H1 (cell line): ENCODE data around the gene PTGDS. TPM values are rescaled to one million over a fixed set of nuclear protein-coding genes. Genes with fewer than 3 reads are reported as not detected.

Experiments used
- CTCF ChIA-PET: fragments of 300-600 bp; sonication (Branson Sonifier 250); formaldehyde crosslinking; loops from one replicate; lab custom pipeline; 2021; ENCODE audit not compliant: partially characterized antibody; lab: Charles Lee
- POLR2A ChIA-PET: fragments of 300-600 bp; sonication (Branson Sonifier 250); formaldehyde crosslinking; loops from one replicate; lab custom pipeline; 2021; ENCODE audit warnings: inconsistent platforms; ENCODE audit not compliant: partially characterized antibody; lab: Charles Lee
- DNase-seq, 2 experiments: peaks; one replicate each; pipeline versions ENCODE4 v3.0.0 to v3.0.0-alpha.2; 2010 to 2022; ENCODE audit warnings: low spot score in 2 of 2, low read depth in 1 of 2, mixed read lengths in 1 of 2
- FAIRE-seq: peaks from 2 replicates; lab custom pipeline; 2011; peaks lifted over from hg19 to GRCh38; lab: Jason Lieb, UNC
- H2AFZ ChIP-seq: 2 replicates; pipeline ENCODE4 v1.8.1; 2012; ENCODE audit warnings: low read length, inconsistent platforms
- H2AK5ac ChIP-seq: 2 replicates; pipeline ENCODE4 v1.6.1; 2013; ENCODE audit warnings: low read depth, low read length
- H2BK120ac ChIP-seq: replicated peaks from 2 replicates; pipeline ENCODE3; 2013; ENCODE audit warnings: low read depth, low read length, inconsistent platforms
- H2BK12ac ChIP-seq: 2 replicates; pipeline ENCODE4 v1.6.1; 2013; ENCODE audit warnings: low read depth, low read length
- H2BK15ac ChIP-seq: 2 replicates; pipeline ENCODE4 v1.6.1; 2013; ENCODE audit warnings: low read length
- H2BK20ac ChIP-seq: 2 replicates; pipeline ENCODE4 v1.6.1; 2013; ENCODE audit warnings: low read length
- H2BK5ac ChIP-seq: 2 replicates; pipeline ENCODE4 v1.6.1; 2013; ENCODE audit warnings: low read depth, low read length
- H3K14ac ChIP-seq: 2 replicates; pipeline ENCODE4 v1.6.1; 2013; ENCODE audit warnings: inconsistent platforms; ENCODE audit not compliant: insufficient read length
- H3K18ac ChIP-seq: 2 replicates; pipeline ENCODE4 v1.6.1; 2013; ENCODE audit warnings: low read length; ENCODE audit errors: extremely low read depth
- H3K23ac ChIP-seq: 2 replicates; pipeline ENCODE4 v1.6.1; 2013; ENCODE audit warnings: inconsistent platforms; ENCODE audit not compliant: insufficient read length
- H3K23me2 ChIP-seq: 2 replicates; pipeline ENCODE4 v1.6.1; 2013; ENCODE audit warnings: low read depth, low read length
- H3K27ac ChIP-seq: 2 replicates; pipeline ENCODE4 v1.6.1; 2011; ENCODE audit warnings: low read depth, low read length, inconsistent platforms
- H3K27me3 ChIP-seq, 4 experiments: replicated peaks in 1 of 4; 1 replicate in 1 of 4; 2 replicates in 3 of 4; pipeline versions ENCODE4 v1.6.1 to v1.8.1; 2011 to 2013; ENCODE audit warnings: low read length in 3 of 4, mild to moderate bottlenecking in 3 of 4, inconsistent platforms in 2 of 4, mixed read lengths in 2 of 4, moderate library complexity in 1 of 4; ENCODE audit not compliant: control insufficient read depth in 3 of 4, insufficient read depth in 3 of 4; ENCODE audit errors: extremely low read depth in 1 of 4
- H3K36me3 ChIP-seq, 4 experiments: 2 replicates each; pipeline versions ENCODE4 v1.6.1 to v1.8.1; 2011 to 2013; ENCODE audit warnings: mild to moderate bottlenecking in 4 of 4, low read length in 3 of 4, moderate library complexity in 2 of 4, control low read depth in 1 of 4, inconsistent platforms in 1 of 4; ENCODE audit not compliant: insufficient read depth in 4 of 4, control insufficient read depth in 2 of 4
- H3K4ac ChIP-seq: replicated peaks from 2 replicates; pipeline ENCODE3; 2013; ENCODE audit warnings: low read length, low read depth, mixed read lengths, inconsistent platforms; ENCODE audit not compliant: insufficient read length
- H3K4me1 ChIP-seq, 4 experiments: replicated peaks in 1 of 4; 1 replicate in 1 of 4; 2 replicates in 3 of 4; pipeline versions ENCODE4 v1.6.1 to v1.8.1; 2011 to 2013; ENCODE audit warnings: low read length in 3 of 4, inconsistent platforms in 2 of 4, mixed read lengths in 1 of 4; ENCODE audit not compliant: insufficient read depth in 4 of 4, control insufficient read depth in 3 of 4
- H3K4me2 ChIP-seq, 2 experiments: 2 replicates each; pipeline versions ENCODE4 v1.6.1 to v1.8.1; 2011 to 2013; ENCODE audit warnings: low read depth in 2 of 2, low read length in 2 of 2, control low read depth in 1 of 2, inconsistent platforms in 1 of 2, mild to moderate bottlenecking in 1 of 2; ENCODE audit not compliant: insufficient read depth in 1 of 2
- H3K4me3 ChIP-seq, 4 experiments: fragments of 200-600, 300-600 bp in 1 of 4; sonication (generic), shearing (Covaris generic), sonication (Bioruptor Twin) in 1 of 4; 2 replicates each; pipeline versions ENCODE4 v1.5.1 to v1.8.1; 2011 to 2016; ENCODE audit warnings: low read length in 4 of 4, low read depth in 3 of 4, control low read depth in 2 of 4, inconsistent platforms in 2 of 4, mild to moderate bottlenecking in 2 of 4, mixed read lengths in 1 of 4, moderate library complexity in 1 of 4; ENCODE audit not compliant: insufficient read depth in 2 of 4; ENCODE audit errors: extremely low read depth in 1 of 4
- H3K56ac ChIP-seq: replicated peaks from 2 replicates; pipeline ENCODE3; 2013; ENCODE audit warnings: low read depth, mild to moderate bottlenecking, mixed read lengths, low read length, inconsistent platforms; ENCODE audit not compliant: insufficient read length
- H3K79me1 ChIP-seq: 2 replicates; pipeline ENCODE4 v1.6.1; 2013; ENCODE audit warnings: low read depth, low read length, control low read depth
- H3K79me2 ChIP-seq, 2 experiments: 2 replicates each; pipeline versions ENCODE4 v1.6.1 to v1.8.1; 2012 to 2013; ENCODE audit warnings: low read length in 2 of 2, mild to moderate bottlenecking in 2 of 2, inconsistent platforms in 1 of 2; ENCODE audit not compliant: insufficient read depth in 2 of 2, control insufficient read depth in 1 of 2
- H3K9ac ChIP-seq, 4 experiments: replicated peaks in 1 of 4; 1 replicate in 1 of 4; 2 replicates in 3 of 4; pipeline versions ENCODE4 v1.6.1 to v1.8.1; 2011 to 2013; ENCODE audit warnings: low read depth in 3 of 4, low read length in 3 of 4, control low read depth in 2 of 4, mild to moderate bottlenecking in 2 of 4, moderate library complexity in 2 of 4, inconsistent platforms in 1 of 4; ENCODE audit errors: extremely low read depth in 1 of 4
- H3K9me3 ChIP-seq, 2 experiments: 2 replicates each; pipeline versions ENCODE4 v1.6.1 to v1.8.1; 2012 to 2013; ENCODE audit warnings: mild to moderate bottlenecking in 2 of 2, moderate library complexity in 2 of 2, control low read depth in 1 of 2, inconsistent platforms in 1 of 2, low read depth in 1 of 2, low read length in 1 of 2, mixed read lengths in 1 of 2; ENCODE audit not compliant: insufficient read depth in 2 of 2
- H4K20me1 ChIP-seq, 2 experiments: replicated peaks in 1 of 2; 2 replicates each; pipeline versions ENCODE3 to v1.8.1; 2011 to 2013; ENCODE audit warnings: inconsistent platforms in 2 of 2, low read length in 2 of 2, mild to moderate bottlenecking in 1 of 2; ENCODE audit not compliant: insufficient read depth in 2 of 2, control insufficient read depth in 1 of 2
- H4K5ac ChIP-seq: 2 replicates; pipeline ENCODE4 v1.6.1; 2013; ENCODE audit warnings: low read length, low read depth, mixed read lengths, inconsistent platforms; ENCODE audit not compliant: insufficient read length
- H4K8ac ChIP-seq: 2 replicates; pipeline ENCODE4 v1.8.0; 2013; ENCODE audit warnings: mild to moderate bottlenecking, moderate library complexity, low read length, inconsistent platforms; ENCODE audit not compliant: insufficient read depth; ENCODE audit errors: extremely low read depth
- H4K91ac ChIP-seq: replicated peaks from 2 replicates; pipeline ENCODE3; 2013; ENCODE audit warnings: low read length, mixed read lengths, inconsistent platforms; ENCODE audit not compliant: insufficient read length
- ASH2L ChIP-seq: fragments of 200-600, 300-600 bp; sonication (generic); IDR thresholded peaks from one replicate; pipeline ENCODE4 v1.7.1; 2017; ENCODE audit warnings: low read length
- CBX5 ChIP-seq: fragments of 300-800, 300-1000 bp; sonication (generic); IDR thresholded peaks from 2 replicates; pipeline ENCODE4 v1.7.1; 2016; ENCODE audit warnings: antibody characterized with exemption, low read length, low read depth
- CBX8 ChIP-seq: fragments of 300-800, 300-1000 bp; sonication (generic); IDR thresholded peaks from 2 replicates; pipeline ENCODE4 v1.7.1; 2016; ENCODE audit warnings: low read depth, low read length, borderline replicate concordance
- CTCF ChIP-seq, 3 experiments: IDR thresholded peaks; 1 replicate in 2 of 3; 2 replicates in 1 of 3; pipeline versions ENCODE4 v1.5.1 to v1.6.1; 2011; ENCODE audit warnings: low read length in 3 of 3, mild to moderate bottlenecking in 3 of 3, inconsistent platforms in 2 of 3, low read depth in 1 of 3, moderate library complexity in 1 of 3; ENCODE audit not compliant: insufficient read depth in 1 of 3; ENCODE audit errors: control extremely low read depth in 1 of 3
- GTF2F1 ChIP-seq: IDR thresholded peaks from 2 replicates; pipeline ENCODE4 v1.6.1; 2012; ENCODE audit warnings: low read depth, low read length, improper control_type of control experiment, borderline replicate concordance
- RXRA ChIP-seq: IDR thresholded peaks from 2 replicates; pipeline ENCODE4 v1.6.1; 2011; ENCODE audit warnings: low read depth, mild to moderate bottlenecking, low read length, moderate library complexity; ENCODE audit not compliant: insufficient read depth
- SIRT6 ChIP-seq: IDR thresholded peaks from one replicate; pipeline ENCODE4 v1.7.1; 2012; ENCODE audit warnings: low read length, inconsistent platforms
- TAF1 ChIP-seq: IDR thresholded peaks from 2 replicates; pipeline ENCODE4 v1.6.1; 2011; ENCODE audit warnings: mild to moderate bottlenecking, low read depth, low read length
- TAF7 ChIP-seq: optimal IDR thresholded peaks from 2 replicates; pipeline ENCODE3; 2011; ENCODE audit warnings: low read depth, mild to moderate bottlenecking, inconsistent platforms, low read length, moderate library complexity, borderline replicate concordance
- YY1 ChIP-seq: IDR thresholded peaks from 2 replicates; pipeline ENCODE4 v1.6.1; 2011; ENCODE audit warnings: low read depth, mild to moderate bottlenecking, low read length
- ZNF274 ChIP-seq: IDR thresholded peaks from 2 replicates; pipeline ENCODE4 v1.7.0; 2012; ENCODE audit warnings: low read length, borderline replicate concordance; ENCODE audit errors: extremely low read depth
- WGBS, 2 experiments: shearing (Covaris generic) in 1 of 2; methylation state at CpG; one replicate each; pipeline versions ENCODE4 v1.1.6 to v1.1.7; 2013 to 2015; ENCODE audit warnings: low lambda C conversion rate in 2 of 2, mixed read lengths in 2 of 2, inconsistent platforms in 1 of 2, low coverage in 1 of 2, missing lambda C conversion rate in 1 of 2; ENCODE audit not compliant: insufficient replicate concordance in 2 of 2, insufficient coverage in 1 of 2, insufficient read length in 1 of 2; ENCODE audit errors: extremely low coverage in 1 of 2, missing lambda C conversion rate in 1 of 2; 5-methylcytosine and 5-hydroxymethylcytosine counted together
- polyA plus RNA-seq, 7 experiments: library from polyadenylated mRNA; depleted of rRNA in 3 of 7; stranded (reverse) in 5 of 7; unstranded in 2 of 7; fragments of >200 nt in 5 of 7; fragments of 200-250 nt in 2 of 7; gene quantifications; 1 replicate in 5 of 7; 2 replicates in 1 of 7; 4 replicates in 1 of 7; pipeline versions ENCODE4 v1.2.1 to v1.2.3, GENCODE V29; 2011 to 2013; ENCODE audit warnings: missing spikeins in 2 of 7, mixed read lengths in 2 of 7
- total RNA-seq: library from RNA; stranded (reverse); fragmentation: NEBNext Ultra II Directional; extraction: Animal tissue kit (Norgen Biotek cat#: 25700); gene quantifications from 2 replicates; pipeline ENCODE4 v1.2.1, GENCODE V29; 2021

Gene PTGDS
- total and polyA plus RNA-seq, 2 of the 8 experiments (the other 6 are each of a cell fraction or from before 2014, with no cell fraction given) = 1.7 to 2.3 TPM

- Histone ChIP-seq H3K79me2 (peaks cover 0 to 3% of the 10 kb centered on the region in 2 experiments; a peak in 1 of 4 replicates), H3K9ac (no peak overlapping the region), H3K4me1 (peaks cover 0 to 11% (median 7%) of the 10 kb centered on the region in 4 experiments; a peak in 5 of 7 replicates), H2BK120ac (no peak overlapping the region), H3K27ac (no peak overlapping the region), H3K4me3 (no peak overlapping the region), H3K18ac (no peak overlapping the region), H2BK15ac (no peak overlapping the region), H3K56ac (no peak overlapping the region), H4K91ac (no peak overlapping the region), H4K5ac (no peak overlapping the region), H3K36me3 (peaks cover 12 to 34% (median 16%) of the 10 kb centered on the region in 4 experiments; a peak in 7 of 8 replicates), H3K4ac (no peak overlapping the region), H3K23ac (no peak overlapping the region), H3K14ac (no peak overlapping the region), H3K23me2 (peaks cover 5% of the 10 kb centered on the region; the same call in 1 of the 2 replicates), H2BK5ac (no peak overlapping the region), H2AK5ac (no peak overlapping the region), H3K4me2 (no peak overlapping the region), H2BK20ac (no peak overlapping the region), H4K20me1 (peaks cover 7 to 32% of the 10 kb centered on the region in 2 experiments), H2BK12ac (no peak overlapping the region), H3K9me3 (no peaks in the 10 kb centered on the region), H3K79me1 (no peaks in the 10 kb centered on the region; the same call in 1 of the 2 replicates), H3K27me3 (no peaks in the 10 kb centered on the region), H2AFZ (no peak overlapping the region), H4K8ac (no peak overlapping the region; the same call in 1 of the 2 replicates)
- CTCF ChIA-PET = no interaction called here
- DNase-seq (no peak), FAIRE-seq (no peak)
- POLR2A ChIA-PET = no interaction called here
- 92% methylated on average over 41 of the region's 42 CpGs; no CpG with 5 or more reads in 1 of the 2 experiments for WGBS, 2 experiments
- TF ChIP-seq ASH2L = no peak
- no peak for TF ChIP-seq TAF1
- no peak for TF ChIP-seq RXRA
- no peak for TF ChIP-seq SIRT6
- no peak for TF ChIP-seq TAF7
- TF ChIP-seq ZNF274 = no peak
- no peak for TF ChIP-seq YY1
- TF ChIP-seq CBX5 = no peak
- no peak for TF ChIP-seq CBX8
- TF ChIP-seq CTCF (IDR thresholded peaks at IDR 0.05; ENCODE audit: control extremely low read depth in 1 of 3, insufficient read depth in 1 of 3, low read depth in 1 of 3, low read length in 3 of 3) = no peak
- TF ChIP-seq GTF2F1 = no peak
These were observed 36.6 kb upstream of the PTGDS start for GRCh38 chr9:136940526-136941230.
